CD4-positive, alpha-beta T cell treated with Interleukin-6 for 4 hours (primary cell): ENCODE measurements around the gene RGS16.

Experiments used
- DNase-seq: peaks from one replicate; pipeline ENCODE4 v3.0.0-alpha.2; 2020; ENCODE audit warnings: mixed read lengths

The RGS16 gene

DNA sequence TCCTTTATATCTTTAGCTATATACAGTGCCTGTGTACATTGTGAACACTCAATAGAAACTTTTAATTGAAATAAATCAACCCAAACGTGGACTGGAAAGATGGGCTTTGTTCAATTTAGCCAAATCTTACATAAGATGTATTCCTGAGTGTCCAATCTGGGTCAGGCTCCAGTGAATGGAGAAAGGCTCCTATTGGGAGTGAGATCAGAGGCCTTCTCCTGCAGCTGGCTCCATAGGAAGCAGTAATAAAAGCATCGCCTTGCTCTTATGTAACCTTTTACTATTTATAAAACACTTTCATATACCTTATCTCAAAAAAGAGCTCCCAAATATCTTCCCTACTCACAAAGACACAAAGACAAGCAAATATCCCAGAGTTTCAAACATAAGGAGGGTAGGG lies 24.9 kb upstream of the RGS16 start:
- DNase-seq: no peak

DNA sequence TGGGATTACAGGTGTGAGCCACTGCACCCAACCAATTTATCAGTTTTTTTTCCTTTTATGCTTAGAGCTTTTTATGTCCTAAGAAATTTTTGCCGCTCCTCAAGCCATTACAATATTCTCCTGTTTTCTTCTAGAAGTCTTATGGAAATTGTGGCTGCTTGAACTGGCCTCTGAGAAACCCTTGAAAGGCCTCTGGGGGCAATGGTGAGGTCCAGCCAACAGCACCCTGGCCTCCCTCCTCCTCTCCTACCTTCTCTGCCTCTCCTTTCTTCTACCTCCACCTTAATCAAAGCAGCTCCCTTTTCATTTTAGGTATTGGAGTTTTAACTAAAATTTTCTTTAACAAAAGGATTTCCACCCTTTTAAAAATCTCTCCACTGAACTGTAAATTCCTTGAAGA lies 24.5 kb upstream of the RGS16 start:
- no peak for DNase-seq

GRCh38 chr1:182627622-182628021 lies 23.4 kb upstream of the RGS16 start:
- DNase-seq: no peak

DNA sequence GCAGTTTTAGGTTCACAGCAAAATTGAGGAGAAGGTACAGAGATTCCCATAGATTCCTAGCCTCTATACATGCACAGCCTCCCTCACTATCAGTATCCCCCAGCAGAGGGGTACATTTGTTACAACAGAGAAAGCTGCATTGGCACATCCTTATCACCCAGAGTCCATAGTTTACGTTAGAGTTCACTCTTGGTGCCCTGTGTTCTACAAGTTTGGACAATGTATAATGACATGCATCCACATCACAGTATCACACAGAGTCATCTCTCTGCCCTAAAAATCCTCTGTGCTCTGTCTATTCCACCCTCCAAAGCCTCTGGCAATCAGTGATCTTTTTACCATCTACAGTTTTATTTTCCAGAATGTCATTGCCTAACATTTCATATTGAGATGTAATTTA lies 22.3 kb upstream of the RGS16 start:
- DNase-seq: no peak

DNA sequence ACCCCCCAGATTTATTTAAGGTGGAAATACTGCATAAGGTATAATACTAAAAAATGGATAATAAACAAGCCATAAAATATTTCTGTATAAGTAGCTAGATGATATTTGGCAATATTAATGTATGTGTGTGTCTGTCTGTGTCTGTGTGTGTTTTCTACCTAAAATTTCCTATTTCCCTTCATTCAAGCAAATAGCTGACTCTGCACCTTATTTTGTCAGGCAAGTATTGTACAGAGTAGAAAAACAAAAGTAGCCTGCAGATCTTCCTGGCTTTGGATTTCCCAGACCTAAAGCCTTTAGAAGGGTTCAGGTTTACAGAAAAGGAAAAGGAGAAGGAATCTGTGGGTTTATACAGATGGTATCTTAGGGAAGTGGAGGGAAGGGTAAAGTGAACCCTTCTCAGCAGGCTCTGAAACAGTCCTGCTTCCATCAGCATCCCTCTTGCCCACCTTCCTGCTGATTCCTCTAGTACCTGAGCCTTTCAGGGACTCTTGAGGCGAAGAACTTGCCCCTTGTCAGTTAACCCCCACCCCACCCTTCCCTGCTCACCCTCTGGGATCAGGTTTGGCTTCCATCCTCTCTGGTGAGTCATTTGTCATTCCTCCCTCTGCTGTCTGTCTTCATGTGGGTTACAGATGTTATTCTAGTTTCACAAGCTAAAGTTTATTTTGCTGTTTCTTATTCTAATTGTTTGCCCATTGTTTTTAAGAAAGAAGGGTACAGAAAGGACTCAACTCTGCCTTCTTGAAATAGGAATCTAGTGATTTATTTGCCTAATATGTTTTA lies 21.7 kb upstream of the RGS16 start:
- no peak for DNase-seq

GRCh38 chr1:182625024-182625423 lies 20.8 kb upstream of the RGS16 start:
- no peak for DNase-seq

DNA sequence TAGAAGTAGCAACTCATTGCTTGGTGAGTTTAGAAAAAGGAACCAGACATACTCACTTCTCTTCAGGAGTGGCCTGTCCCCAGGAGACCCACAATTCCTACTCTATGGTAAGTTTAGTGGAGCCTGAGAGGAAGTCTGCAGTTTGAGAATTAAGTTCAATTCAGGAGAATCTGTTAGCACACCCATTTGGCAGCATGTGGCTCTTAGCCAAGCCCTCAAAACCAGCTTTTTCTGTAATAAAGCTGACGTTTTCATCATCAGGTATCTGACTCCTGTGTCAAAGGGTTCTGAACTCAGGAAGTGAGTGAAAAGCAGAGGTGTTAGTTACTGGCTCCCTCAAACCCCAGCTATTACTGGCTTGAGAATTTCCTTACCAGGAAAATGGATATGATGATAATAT lies 20.4 kb upstream of the RGS16 start:
- peak; percentile 35 for DNase-seq

GRCh38 chr1:182622901-182623528 lies 18.8 kb upstream of the RGS16 start:
- no peak for DNase-seq

GRCh38 chr1:182621906-182622305 lies 17.7 kb upstream of the RGS16 start:
- DNase-seq: no peak

DNA sequence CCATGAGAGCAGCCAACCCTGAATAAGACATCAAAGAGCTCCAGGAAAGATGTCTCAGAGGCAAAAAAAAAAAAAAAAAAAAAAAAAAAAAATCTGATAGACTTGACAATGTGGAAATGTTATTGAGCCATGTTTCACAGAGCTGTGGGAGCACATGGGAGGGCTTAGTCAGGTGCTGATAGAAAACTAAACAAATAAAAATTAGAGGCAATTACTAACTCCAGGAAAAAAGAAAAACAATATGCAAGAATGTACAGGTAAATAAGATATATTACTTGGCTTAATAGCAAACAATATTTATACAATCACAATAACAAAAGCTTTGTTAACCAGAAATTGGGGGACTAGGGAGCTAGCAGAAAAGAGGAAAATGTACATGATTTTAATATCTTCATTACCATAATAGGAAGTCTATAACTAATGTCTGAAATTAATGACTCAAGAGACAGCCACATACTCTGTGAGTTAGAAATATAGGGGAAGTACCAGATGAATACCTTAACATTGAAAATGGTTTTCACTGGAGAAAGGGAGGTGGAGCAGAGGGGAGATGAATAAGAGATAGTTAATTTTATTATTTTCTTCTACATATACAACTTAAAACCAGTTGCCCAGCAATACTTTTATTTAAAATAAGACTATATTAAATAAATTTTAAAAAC lies 16.9 kb upstream of the RGS16 start:
- DNase-seq: no peak

DNA sequence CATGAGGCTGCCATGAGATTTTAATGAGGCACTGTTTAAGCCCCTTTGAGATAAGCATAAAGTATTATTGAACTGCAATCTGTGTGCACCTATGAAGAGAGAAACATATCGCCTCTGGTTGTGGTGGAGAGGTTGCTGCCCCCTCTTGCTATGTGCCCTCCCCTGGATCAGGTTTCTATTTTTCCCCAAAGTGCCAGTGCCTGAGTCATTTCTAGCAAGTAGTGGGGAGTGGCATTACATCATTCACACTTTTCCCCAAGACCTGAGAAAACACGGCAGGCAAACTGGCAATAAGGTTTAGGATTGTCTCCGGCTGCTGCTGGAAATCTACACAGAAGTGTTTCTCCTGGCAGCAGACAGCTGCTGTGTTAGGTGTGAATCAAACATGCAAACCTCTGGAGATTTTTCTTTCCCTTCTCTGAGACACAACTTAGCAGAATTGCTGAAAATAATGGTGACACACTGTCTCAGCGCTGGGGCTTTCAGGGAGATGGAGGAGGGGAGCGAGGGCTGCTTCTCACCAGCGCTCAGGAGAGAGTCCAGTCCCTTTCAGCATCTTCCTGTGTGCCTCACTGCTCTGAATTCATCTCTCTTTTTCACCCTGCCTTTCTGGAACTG lies 13.7 kb upstream of the RGS16 start:
- no peak for DNase-seq

- no peak for DNase-seq
Measured at GRCh38 chr1:182617014-182617429, 12.8 kb upstream of the RGS16 start.

- DNase-seq: peak; percentile 85
Measured at GRCh38 chr1:182616130-182617013, 12.2 kb upstream of the RGS16 start.

DNA sequence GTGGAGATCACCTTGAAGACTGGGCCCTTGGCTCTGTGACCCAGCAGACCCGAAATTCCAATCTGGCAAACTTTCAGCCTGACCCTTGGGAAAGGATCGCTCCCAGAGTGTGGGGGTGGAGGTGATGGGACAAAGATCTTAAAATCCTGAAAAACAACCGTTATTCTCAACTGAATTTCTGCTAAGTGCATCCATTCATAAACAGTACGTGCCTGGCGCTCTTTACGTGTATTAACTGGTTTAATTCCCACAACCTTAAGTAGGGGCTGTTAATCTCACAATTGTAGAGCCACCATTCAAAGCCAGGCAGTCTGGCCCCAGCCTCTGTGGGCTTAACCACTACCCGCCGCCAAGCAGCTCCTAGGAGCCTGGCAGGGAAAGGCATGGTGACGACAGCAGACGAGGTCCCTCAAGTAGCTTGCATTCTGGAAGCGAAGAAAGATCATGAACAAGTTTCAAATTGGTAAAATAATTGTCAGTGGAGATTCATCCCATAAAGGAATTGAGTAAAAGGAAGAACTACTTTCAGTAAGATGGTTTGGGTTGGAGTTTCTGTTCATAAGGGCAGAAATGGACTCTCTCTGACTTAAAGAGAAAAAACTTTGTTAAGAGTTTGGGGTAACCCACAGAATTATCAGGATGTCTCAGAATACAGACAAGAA lies 11.4 kb upstream of the RGS16 start:
- DNase-seq: peak; percentile 36

GRCh38 chr1:182614796-182615454 lies 10.7 kb upstream of the RGS16 start:
- peak; percentile 59 for DNase-seq

GRCh38 chr1:182611787-182612186 lies 7.6 kb upstream of the RGS16 start:
- DNase-seq: no peak

- DNase-seq: no peak
Measured at GRCh38 chr1:182611326-182611725, 7.1 kb upstream of the RGS16 start.

GRCh38 chr1:182610606-182611194 lies 6.5 kb upstream of the RGS16 start:
- no peak for DNase-seq

- DNase-seq: no peak
Measured at GRCh38 chr1:182608845-182609610, 4.8 kb upstream of the RGS16 start.

DNA sequence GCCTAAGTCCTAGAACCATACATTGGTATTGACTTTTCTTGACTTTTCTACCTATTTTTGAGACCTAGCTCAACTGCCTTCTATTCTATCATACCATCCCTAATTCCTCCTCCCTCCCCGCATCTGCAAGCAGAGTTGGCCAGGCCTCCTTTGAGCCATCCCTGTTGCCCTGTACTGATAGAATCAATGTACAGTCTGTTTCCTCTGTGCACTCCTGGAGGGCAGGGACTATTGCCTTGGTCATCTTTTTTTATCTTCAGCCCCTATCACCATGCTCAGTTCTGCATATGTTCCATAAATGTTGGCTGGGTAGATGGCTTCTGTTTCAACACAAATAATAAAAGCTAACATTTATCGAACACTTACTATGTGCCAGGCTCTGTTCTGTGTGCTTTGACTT lies 4.0 kb upstream of the RGS16 start:
- DNase-seq: no peak
